Neural crest cell (in vitro differentiated cells): Measurements from ENCODE around the gene CBX5. TPM values are rescaled to one million over a fixed set of nuclear protein-coding genes. Genes with fewer than 3 reads are reported as not detected.

Experiments
- DNase-seq: peaks from one replicate; pipeline ENCODE4 v3.0.0; 2021; ENCODE audit warnings: low read depth, mixed read lengths, low spot score
- H3K27ac Mint-ChIP-seq: one replicate; pipeline ENCODE4 v1.8.0; 2021; ENCODE audit warnings: mild to moderate bottlenecking, mixed read lengths; ENCODE audit not compliant: unreplicated experiment
- H3K27me3 Mint-ChIP-seq: 2 replicates; pipeline ENCODE4 v1.8.0; 2021; ENCODE audit warnings: low read depth, mild to moderate bottlenecking, mixed read lengths
- H3K36me3 Mint-ChIP-seq: 2 replicates; pipeline ENCODE4 v1.8.0; 2021; ENCODE audit warnings: low read depth, mild to moderate bottlenecking, mixed read lengths
- H3K4me1 Mint-ChIP-seq: 2 replicates; pipeline ENCODE4 v1.8.0; 2021; ENCODE audit warnings: mixed read lengths
- H3K4me3 Mint-ChIP-seq: one replicate; pipeline ENCODE4 v1.8.0; 2021; ENCODE audit warnings: mild to moderate bottlenecking, mixed read lengths
- H3K9me3 Mint-ChIP-seq: 2 replicates; pipeline ENCODE4 v1.8.0; 2021; ENCODE audit warnings: mixed read lengths
- total RNA-seq: library from RNA; stranded (reverse); gene quantifications from 2 replicates; pipeline ENCODE4 v1.2.1, GENCODE V29; 2021
- TF ChIP-seq, protein P1 (sequence below): fragments of 200-600 bp; sonication (generic); conservative IDR thresholded peaks from 2 replicates; pipeline ENCODE4 v1.5.0; 2021; ENCODE audit warnings: antibody characterized with exemption, mild to moderate bottlenecking

Gene CBX5
- total RNA-seq, 1 donor from 2014 or later, result 369 TPM

- no peaks in the 10 kb centered on the region for H3K9me3 Mint-ChIP-seq
- no peak overlapping the region for H3K4me3 Mint-ChIP-seq
- H3K4me1 Mint-ChIP-seq, result no peaks in the 10 kb centered on the region
- TF ChIP-seq, protein P1, sequence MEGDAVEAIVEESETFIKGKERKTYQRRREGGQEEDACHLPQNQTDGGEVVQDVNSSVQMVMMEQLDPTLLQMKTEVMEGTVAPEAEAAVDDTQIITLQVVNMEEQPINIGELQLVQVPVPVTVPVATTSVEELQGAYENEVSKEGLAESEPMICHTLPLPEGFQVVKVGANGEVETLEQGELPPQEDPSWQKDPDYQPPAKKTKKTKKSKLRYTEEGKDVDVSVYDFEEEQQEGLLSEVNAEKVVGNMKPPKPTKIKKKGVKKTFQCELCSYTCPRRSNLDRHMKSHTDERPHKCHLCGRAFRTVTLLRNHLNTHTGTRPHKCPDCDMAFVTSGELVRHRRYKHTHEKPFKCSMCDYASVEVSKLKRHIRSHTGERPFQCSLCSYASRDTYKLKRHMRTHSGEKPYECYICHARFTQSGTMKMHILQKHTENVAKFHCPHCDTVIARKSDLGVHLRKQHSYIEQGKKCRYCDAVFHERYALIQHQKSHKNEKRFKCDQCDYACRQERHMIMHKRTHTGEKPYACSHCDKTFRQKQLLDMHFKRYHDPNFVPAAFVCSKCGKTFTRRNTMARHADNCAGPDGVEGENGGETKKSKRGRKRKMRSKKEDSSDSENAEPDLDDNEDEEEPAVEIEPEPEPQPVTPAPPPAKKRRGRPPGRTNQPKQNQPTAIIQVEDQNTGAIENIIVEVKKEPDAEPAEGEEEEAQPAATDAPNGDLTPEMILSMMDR, result no peak
- no peak overlapping the region for H3K27ac Mint-ChIP-seq
- no peak for DNase-seq
- peaks cover 2% of the 10 kb centered on the region for H3K27me3 Mint-ChIP-seq
- H3K36me3 Mint-ChIP-seq, result no peaks in the 10 kb centered on the region
Observed at GRCh38 chr12:54311051-54311450, 31.1 kb upstream of the CBX5 start.

- no peaks in the 10 kb centered on the region for H3K36me3 Mint-ChIP-seq
- no peak overlapping the region for H3K4me3 Mint-ChIP-seq
- H3K9me3 Mint-ChIP-seq, result no peaks in the 10 kb centered on the region
- TF ChIP-seq, protein P1, result no peak
- H3K27me3 Mint-ChIP-seq, result peaks cover 26% of the 10 kb centered on the region
- H3K4me1 Mint-ChIP-seq, result no peaks in the 10 kb centered on the region
- H3K27ac Mint-ChIP-seq, result no peak overlapping the region
- DNase-seq, result no peak
Observed at GRCh38 chr12:54306925-54307741, 27.2 kb upstream of the CBX5 start.

DNA sequence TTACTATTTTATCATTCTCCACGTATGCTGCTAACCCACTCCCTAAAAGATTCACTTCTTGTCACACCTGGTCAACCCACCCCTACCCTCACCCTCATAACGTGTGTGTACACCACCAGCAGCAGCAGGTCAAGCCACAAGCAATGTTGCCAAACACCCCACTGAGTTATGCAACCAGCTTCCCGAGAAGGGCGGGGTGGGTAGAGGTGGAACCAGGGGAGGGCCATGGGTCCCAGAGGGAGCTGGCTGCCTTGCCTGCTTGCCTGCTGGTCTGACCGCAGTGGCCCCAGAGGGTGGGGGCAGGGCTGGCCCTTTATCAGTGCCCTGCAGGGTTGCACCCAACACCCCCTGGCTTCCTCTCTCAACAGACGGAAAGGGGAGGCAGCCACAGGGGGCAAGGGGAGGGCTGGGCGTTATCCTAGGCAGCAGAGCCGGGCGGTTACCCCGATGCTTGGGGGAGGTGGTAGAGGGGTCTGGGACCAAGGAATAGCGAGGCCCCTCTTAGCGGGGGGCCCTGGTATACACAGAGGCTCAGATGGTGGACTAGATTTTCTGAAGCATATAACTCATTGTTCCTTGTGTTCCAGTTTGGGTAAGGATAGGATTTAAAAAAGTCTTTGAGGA lies 24.4 kb upstream of the CBX5 start:
- TF ChIP-seq, protein P1, result no peak
- DNase-seq, result no peak
- Mint-ChIP-seq H3K27me3 (peaks cover 48% of the 10 kb centered on the region), H3K27ac (no peak overlapping the region), H3K36me3 (no peaks in the 10 kb centered on the region), H3K4me1 (peaks cover 15% of the 10 kb centered on the region), H3K4me3 (no peak overlapping the region), H3K9me3 (no peaks in the 10 kb centered on the region)

GRCh38 chr12:54303640-54304039 lies 23.7 kb upstream of the CBX5 start:
- TF ChIP-seq, protein P1, result no peak
- Mint-ChIP-seq H3K4me3 (no peak overlapping the region), H3K36me3 (no peaks in the 10 kb centered on the region), H3K9me3 (no peaks in the 10 kb centered on the region), H3K27ac (no peak overlapping the region), H3K27me3 (peaks cover 52% of the 10 kb centered on the region), H3K4me1 (peaks cover 15% of the 10 kb centered on the region)
- DNase-seq, result no peak

GRCh38 chr12:54301428-54302048 lies 21.6 kb upstream of the CBX5 start:
- Mint-ChIP-seq H3K4me1 (peaks cover 25% of the 10 kb centered on the region), H3K4me3 (no peak overlapping the region)

More at GRCh38 chr12:54301428-54302048, 21.6 kb upstream of the CBX5 start:
- Mint-ChIP-seq H3K9me3 (no peaks in the 10 kb centered on the region), H3K27me3 (peaks cover 53% of the 10 kb centered on the region), H3K27ac (no peak overlapping the region), H3K36me3 (no peaks in the 10 kb centered on the region)
- TF ChIP-seq, protein P1, result no peak
- DNase-seq, result no peak
